Measurements from ENCODE around the gene KLF11.
A peak's percentile ranks its signal among the peaks of the same experiment; 100 is the strongest.

Gene KLF11

GRCh38 chr2:10043906-10044601 lies 704 bp downstream of the KLF11 start:
- Histone ChIP-seq H3K9me3 (ENCODE audit: severe bottlenecking) (peaks cover 16% of the 10 kb centered on the region), H3K27ac (peak overlapping the region; percentile 90), H3K27me3 (ENCODE audit: insufficient read depth, low read depth, severe bottlenecking) (no peaks in the 10 kb centered on the region), H3K36me3 (peaks cover 38% of the 10 kb centered on the region), H3K4me3 (ENCODE audit: low read depth, low read length) (peak overlapping the region; percentile 47)
- TF ChIP-seq CTCF (IDR thresholded peaks at IDR 0.05; ENCODE audit: low read depth, low read length) = no peak
- peak; percentile 94 for DNase-seq

- no peak overlapping the region for H3K27ac ChIP-seq
- no peak overlapping the region for H3K4me3 ChIP-seq (ENCODE audit: low read depth, low read length)
- H3K27me3 ChIP-seq (ENCODE audit: insufficient read depth, low read depth, severe bottlenecking) = no peaks in the 10 kb centered on the region
- DNase-seq = no peak
- no peak for TF ChIP-seq CTCF (IDR thresholded peaks at IDR 0.05; ENCODE audit: low read depth, low read length)
- peaks cover 16% of the 10 kb centered on the region for H3K9me3 ChIP-seq (ENCODE audit: severe bottlenecking)
- peaks cover 48% of the 10 kb centered on the region for H3K36me3 ChIP-seq
Measured at GRCh38 chr2:10045561-10046355, 2.4 kb downstream of the KLF11 start.

GRCh38 chr2:10046931-10047330 lies 3.6 kb downstream of the KLF11 start:
- Histone ChIP-seq H3K27me3 (ENCODE audit: insufficient read depth, low read depth, severe bottlenecking) (no peaks in the 10 kb centered on the region), H3K4me3 (ENCODE audit: low read depth, low read length) (no peak overlapping the region), H3K27ac (no peak overlapping the region), H3K9me3 (ENCODE audit: severe bottlenecking) (peaks cover 13% of the 10 kb centered on the region), H3K36me3 (peaks cover 57% of the 10 kb centered on the region)
- no peak for TF ChIP-seq CTCF (IDR thresholded peaks at IDR 0.05; ENCODE audit: low read depth, low read length)
- DNase-seq = no peak

- no peak for TF ChIP-seq CTCF (IDR thresholded peaks at IDR 0.05; ENCODE audit: low read depth, low read length)
- peaks cover 6% of the 10 kb centered on the region for H3K9me3 ChIP-seq (ENCODE audit: severe bottlenecking)
- H3K4me3 ChIP-seq (ENCODE audit: low read depth, low read length) = no peak overlapping the region
- no peaks in the 10 kb centered on the region for H3K27me3 ChIP-seq (ENCODE audit: insufficient read depth, low read depth, severe bottlenecking)
- no peak overlapping the region for H3K27ac ChIP-seq
- DNase-seq = no peak
- H3K36me3 ChIP-seq = peaks cover 64% of the 10 kb centered on the region
Measured at GRCh38 chr2:10047616-10048500, 4.5 kb downstream of the KLF11 start.

- Histone ChIP-seq H3K4me3 (ENCODE audit: low read depth, low read length) (no peak overlapping the region), H3K36me3 (peaks cover 71% of the 10 kb centered on the region), H3K27me3 (ENCODE audit: insufficient read depth, low read depth, severe bottlenecking) (no peaks in the 10 kb centered on the region), H3K9me3 (ENCODE audit: severe bottlenecking) (peaks cover 6% of the 10 kb centered on the region), H3K27ac (no peak overlapping the region)
- DNase-seq = no peak
- peak; percentile 63 for TF ChIP-seq CTCF (IDR thresholded peaks at IDR 0.05; ENCODE audit: low read depth, low read length)
Measured at GRCh38 chr2:10048501-10049171, 5.3 kb downstream of the KLF11 start.

Data from WERI-Rb-1 (cell line).